Erythroblast (primary cell): ENCODE measurements around the gene CD8B2.

Experiments
- GATA1 ChIP-seq: IDR thresholded peaks from 2 replicates; pipeline ENCODE4 v1.6.1; 2011; ENCODE audit warnings: low read depth, mild to moderate bottlenecking, control low read depth, low read length, moderate library complexity
- POLR2A ChIP-seq: IDR thresholded peaks from 2 replicates; pipeline ENCODE4 v1.6.1; 2011; ENCODE audit warnings: mild to moderate bottlenecking, low read length

GRCh38 chr2:106530866-106531265 lies 43.7 kb downstream of the CD8B2 start:
- TF ChIP-seq POLR2A (no peak), GATA1 (no peak)
